NCI-H2171 (cell line): ENCODE results near the gene DHRS1.

Experiments
- DNase-seq: peaks from one replicate; lab custom pipeline; 2025; lab: John Stamatoyannopoulos, UW

Gene DHRS1

GRCh38 chr14:24262821-24263733 lies 36.5 kb downstream of the DHRS1 start, which contains the start of gene TGM1:
Gene TGM1, minus strand, starts transcription at chr14:24263177. Its CDS starts 825 bp downstream, at chr14:24262352.
- DNase-seq, result no peak

- no peak for DNase-seq
These were observed 37.6 kb downstream of the DHRS1 start for GRCh38 chr14:24261969-24262327.

- DNase-seq, result no peak
These were observed 38.2 kb downstream of the DHRS1 start for GRCh38 chr14:24261256-24261968.

GRCh38 chr14:24260780-24261157 lies 38.8 kb downstream of the DHRS1 start:
- DNase-seq, result no peak

GRCh38 chr14:24260026-24260779 lies 39.4 kb downstream of the DHRS1 start:
- DNase-seq, result no peak

GRCh38 chr14:24259282-24260025 lies 40.1 kb downstream of the DHRS1 start:
- DNase-seq, result no peak

GRCh38 chr14:24258548-24259265 lies 40.9 kb downstream of the DHRS1 start:
- DNase-seq, result no peak

GRCh38 chr14:24258119-24258518 lies 41.5 kb downstream of the DHRS1 start:
- DNase-seq, result no peak

- DNase-seq, result no peak
These were observed 42.6 kb downstream of the DHRS1 start for GRCh38 chr14:24256960-24257359.

GRCh38 chr14:24255931-24256711 lies 43.5 kb downstream of the DHRS1 start:
- DNase-seq, result no peak

GRCh38 chr14:24255438-24255837 lies 44.1 kb downstream of the DHRS1 start:
- DNase-seq, result no peak

GRCh38 chr14:24254630-24255392 lies 44.8 kb downstream of the DHRS1 start:
- DNase-seq, result no peak

- DNase-seq, result no peak
These were observed 45.6 kb downstream of the DHRS1 start for GRCh38 chr14:24253936-24254335.

- DNase-seq, result no peak
These were observed 47.1 kb downstream of the DHRS1 start for GRCh38 chr14:24252289-24253124.

GRCh38 chr14:24251880-24252288 lies 47.7 kb downstream of the DHRS1 start:
- no peak for DNase-seq

GRCh38 chr14:24250354-24250753 lies 49.2 kb downstream of the DHRS1 start:
- no peak for DNase-seq

- no peak for DNase-seq
These were observed 50.2 kb downstream of the DHRS1 start for GRCh38 chr14:24249230-24250021.

GRCh38 chr14:24247422-24247821 lies 52.2 kb downstream of the DHRS1 start:
- no peak for DNase-seq
